Gastrocnemius medialis (tissue), 4 donors: ENCODE measurements around the gene HYAL1. TPM values are rescaled to one million over a fixed set of nuclear protein-coding genes. Genes with fewer than 3 reads are reported as not detected.

Experiments used
- ATAC-seq, 2 donors: fragments of 150-250 bp; one replicate each; pipeline ENCODE4 v1.9.1; 2016
- DNase-seq, 2 donors: peaks; one replicate each; pipeline ENCODE4 v3.0.0-alpha.2; 2019
- H3K27ac ChIP-seq, 4 donors: fragments of 200-600 bp; sonication (generic); 1 replicate in 1 of 4; 2 replicates in 3 of 4; pipeline ENCODE4 v1.5.1; 2016 to 2018; ENCODE audit warnings: mild to moderate bottlenecking in 2 of 4, moderate library complexity in 1 of 4
- H3K27me3 ChIP-seq, 3 donors: fragments of 200-600 bp; sonication (generic) in 2 of 3; 1 replicate in 1 of 3; 2 replicates in 2 of 3; pipeline versions ENCODE4 v1.5.1 to v1.6.0; 2016 to 2019; ENCODE audit warnings: mild to moderate bottlenecking in 1 of 3, moderate library complexity in 1 of 3
- H3K36me3 ChIP-seq, 2 donors: fragments of 200-600 bp; sonication (generic) in 1 of 2; one replicate each; pipeline ENCODE4 v1.5.1; 2017 to 2018
- H3K4me1 ChIP-seq, 2 donors: fragments of 200-600 bp; sonication (generic) in 1 of 2; one replicate each; pipeline ENCODE4 v1.5.1; 2016 to 2017; ENCODE audit warnings: mild to moderate bottlenecking in 2 of 2
- H3K4me3 ChIP-seq, 4 donors: fragments of 200-600 bp; sonication (generic) in 3 of 4; 1 replicate in 1 of 4; 2 replicates in 3 of 4; pipeline ENCODE4 v1.5.1; 2016 to 2019; ENCODE audit warnings: mild to moderate bottlenecking in 2 of 4
- H3K9me3 ChIP-seq, 3 donors: fragments of 200-600 bp; sonication (generic) in 2 of 3; 1 replicate in 1 of 3; 2 replicates in 2 of 3; pipeline ENCODE4 v1.5.1; 2016 to 2019
- POLR2A ChIP-seq, 2 donors: fragments of 450-650 bp; IDR thresholded peaks; one replicate each; pipeline ENCODE4 v1.6.1; 2017; ENCODE audit warnings: antibody characterized with exemption in 2 of 2, mild to moderate bottlenecking in 2 of 2, moderate library complexity in 2 of 2
- in situ Hi-C, 4 donors: fragments of 200-750 bp; cut with MboI; loops; one replicate each; pipeline versions ENCODE4 v1.15.0 to v1.8.0; 2017; ENCODE audit warnings: low sequenced_read_pairs in 4 of 4
- intact Hi-C: fragments of 100-400 bp; cut with DNase I; formaldehyde crosslinking; loops from one replicate; pipeline ENCODE4 v1.15.1; 2023; ENCODE audit warnings: low total_unique reads
- total RNA-seq, 4 donors: library from RNA; depleted of rRNA; stranded (reverse); fragments of >200 nt; gene quantifications; one replicate each; pipeline versions ENCODE4 v1.1.0 to v1.2.3, GENCODE V29; 2016
- TF ChIP-seq, protein P1 (sequence below), 5 experiments: fragments of 450-650 bp in 3 of 5; fragments of 200-600 bp in 2 of 5; sonication (generic) in 2 of 5; IDR thresholded peaks in 4 of 5; conservative IDR thresholded peaks in 1 of 5; 1 replicate in 4 of 5; 2 replicates in 1 of 5; pipeline ENCODE4 v1.5.1; 2016 to 2019; ENCODE audit warnings: antibody characterized with exemption in 5 of 5, mild to moderate bottlenecking in 3 of 5, moderate library complexity in 3 of 5

HYAL1 gene
- total RNA-seq, 4 donors from 2014 or later: 3.6 to 14.6 (median 9.1) TPM

DNA sequence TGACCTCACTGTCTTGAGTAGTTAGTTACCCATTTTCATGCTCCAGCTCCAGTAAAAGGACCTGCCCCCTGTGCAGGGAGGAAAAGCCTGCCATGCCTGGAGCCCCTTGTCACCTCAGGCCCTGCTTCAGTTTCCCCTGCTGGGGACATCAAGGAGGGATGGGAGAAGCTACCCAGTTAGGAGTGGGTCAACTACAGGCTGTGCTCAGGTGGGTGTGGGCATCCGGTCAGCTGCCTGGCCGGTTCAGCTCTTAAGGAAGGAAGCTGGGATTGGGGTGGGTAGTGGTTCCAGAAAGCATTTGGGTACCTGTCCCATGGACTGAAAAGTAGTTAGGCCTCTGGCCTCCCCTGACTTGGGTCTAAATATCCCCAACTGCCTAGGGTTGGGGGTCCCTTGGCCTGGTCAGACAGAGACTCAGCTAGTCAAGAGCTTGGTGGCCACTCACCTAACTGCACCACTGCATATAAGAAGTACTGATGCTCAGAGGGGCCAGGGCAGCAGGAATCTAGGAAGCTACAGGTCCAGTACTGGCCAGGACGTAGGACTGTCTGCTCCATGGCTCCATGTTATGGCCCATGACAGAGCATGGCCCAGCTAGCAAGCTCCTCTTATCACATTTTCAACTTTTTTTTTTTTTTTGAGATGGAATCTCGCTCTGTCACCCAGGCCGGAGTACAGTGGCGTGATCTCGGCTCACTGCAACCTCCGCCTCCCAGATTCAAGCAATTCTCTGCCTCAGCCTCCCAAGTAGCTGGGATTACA, 23.9 kb downstream of the HYAL1 start:
- Histone ChIP-seq H3K4me3 (peak overlapping the region in 2 of 4 donors; percentile 25 to 34), H3K27ac (peak overlapping the region; percentile 77 to 88 (median 82)), H3K36me3 (no peaks in the 10 kb centered on the region), H3K9me3 (no peaks in the 10 kb centered on the region), H3K27me3 (no peaks in the 10 kb centered on the region), H3K4me1 (peaks cover 15 to 22% of the 10 kb centered on the region in 2 donors)
- in situ Hi-C loops: loop anchor here in 1 of 4 donors (10.0 to 25.0 kb wide), 2 partner anchors 55 to 342 kb away; partner anchors contain the start of genes MON1A and RBM6
- ATAC-seq (peak; percentile 12 to 28), DNase-seq (no peak)
- TF ChIP-seq POLR2A (IDR thresholded peaks at IDR 0.05): no peak
- TF ChIP-seq, protein P1, sequence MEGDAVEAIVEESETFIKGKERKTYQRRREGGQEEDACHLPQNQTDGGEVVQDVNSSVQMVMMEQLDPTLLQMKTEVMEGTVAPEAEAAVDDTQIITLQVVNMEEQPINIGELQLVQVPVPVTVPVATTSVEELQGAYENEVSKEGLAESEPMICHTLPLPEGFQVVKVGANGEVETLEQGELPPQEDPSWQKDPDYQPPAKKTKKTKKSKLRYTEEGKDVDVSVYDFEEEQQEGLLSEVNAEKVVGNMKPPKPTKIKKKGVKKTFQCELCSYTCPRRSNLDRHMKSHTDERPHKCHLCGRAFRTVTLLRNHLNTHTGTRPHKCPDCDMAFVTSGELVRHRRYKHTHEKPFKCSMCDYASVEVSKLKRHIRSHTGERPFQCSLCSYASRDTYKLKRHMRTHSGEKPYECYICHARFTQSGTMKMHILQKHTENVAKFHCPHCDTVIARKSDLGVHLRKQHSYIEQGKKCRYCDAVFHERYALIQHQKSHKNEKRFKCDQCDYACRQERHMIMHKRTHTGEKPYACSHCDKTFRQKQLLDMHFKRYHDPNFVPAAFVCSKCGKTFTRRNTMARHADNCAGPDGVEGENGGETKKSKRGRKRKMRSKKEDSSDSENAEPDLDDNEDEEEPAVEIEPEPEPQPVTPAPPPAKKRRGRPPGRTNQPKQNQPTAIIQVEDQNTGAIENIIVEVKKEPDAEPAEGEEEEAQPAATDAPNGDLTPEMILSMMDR (IDR thresholded peaks at IDR 0.05 in 4 of 5, conservative IDR thresholded peaks at IDR 0.05 in 1 of 5): no peak
- intact Hi-C loops: no loop called here

DNA sequence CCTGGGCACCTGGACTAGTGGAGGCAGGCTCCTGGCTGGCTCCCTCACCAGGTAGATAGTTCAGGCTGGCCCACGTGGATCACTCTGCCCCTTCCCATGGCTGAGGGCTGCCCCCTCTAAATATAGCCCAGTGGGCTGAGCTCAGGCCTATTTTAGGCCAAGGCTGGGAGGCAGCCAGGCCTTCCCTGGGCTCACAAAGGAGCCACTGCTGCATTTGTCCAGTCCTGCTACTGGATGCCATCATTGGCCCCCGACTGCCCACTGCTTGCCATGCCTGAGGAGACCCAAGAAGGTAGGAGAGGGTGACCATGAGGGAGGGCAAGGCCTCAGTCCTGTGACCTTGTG, 24.5 kb downstream of the HYAL1 start, which contains the start of gene LSMEM2:
TSS of gene LSMEM2 (plus strand) at position 208 of the 345 bp plus-strand sequence. CDS start at position 235, 27 bp downstream.
- Histone ChIP-seq H3K27ac (peak within 1 kb of the TSS; percentile 77 to 88 (median 82)), H3K36me3 (no peaks in the 10 kb centered on the region), H3K9me3 (no peaks in the 10 kb centered on the region), H3K4me3 (peak within 1 kb of the TSS in 2 of 4 donors; percentile 25 to 34), H3K27me3 (no peaks in the 10 kb centered on the region), H3K4me1 (peaks cover 15 to 25% of the 10 kb centered on the region in 2 donors)
- TF ChIP-seq POLR2A (IDR thresholded peaks at IDR 0.05): no peak
- TF ChIP-seq, protein P1 (IDR thresholded peaks at IDR 0.05 in 4 of 5, conservative IDR thresholded peaks at IDR 0.05 in 1 of 5): no peak
- in situ Hi-C loops (loop anchor here in 1 of 4 donors (10.0 to 25.0 kb wide), 2 partner anchors 54 to 342 kb away; partner anchors contain the start of genes MON1A and RBM6), intact Hi-C loops (no loop called here)
- DNase-seq (peak; percentile 53 to 88), ATAC-seq (peak; percentile 92 to 93)

DNA sequence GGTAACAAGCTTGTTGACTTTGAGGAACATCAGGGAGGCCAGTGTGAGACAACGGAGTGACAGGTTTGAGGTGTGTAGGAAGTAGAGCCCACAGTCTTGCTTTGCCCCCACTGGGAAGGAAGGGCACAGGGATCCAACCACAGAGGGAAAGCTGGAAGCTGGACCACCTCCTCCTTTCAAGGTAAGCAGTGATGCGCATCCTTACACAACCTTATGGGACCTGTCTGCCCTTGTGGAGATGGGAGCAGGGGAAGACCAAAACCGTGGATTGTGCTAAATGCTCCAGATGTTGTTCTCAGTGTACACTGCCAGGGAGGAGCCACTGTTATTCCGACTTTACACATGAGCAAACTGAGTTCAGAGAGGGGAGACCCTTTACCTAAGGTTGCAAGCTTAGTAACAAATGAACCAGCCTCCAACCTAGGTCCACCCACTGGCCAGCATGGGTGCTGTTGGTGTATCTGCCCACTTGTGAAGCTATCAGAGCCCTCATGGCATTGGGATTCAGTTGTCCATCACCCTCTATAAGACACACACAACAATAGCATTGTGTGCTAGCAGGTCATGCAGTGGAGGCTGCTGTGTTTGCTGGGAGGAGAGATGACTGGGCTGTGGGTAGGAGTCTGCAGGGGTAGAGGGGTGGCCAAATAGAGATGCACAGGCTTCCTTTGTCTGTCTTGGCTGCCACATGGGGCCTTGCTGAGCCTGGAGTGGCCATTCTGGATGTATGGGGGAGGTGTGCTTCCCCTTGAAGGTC, 25.1 kb downstream of the HYAL1 start:
- intact Hi-C loops (no loop called here), in situ Hi-C loops (loop anchor here in 1 of 4 donors (10.0 to 25.0 kb wide), 2 partner anchors 54 to 341 kb away; partner anchors contain the start of genes MON1A and RBM6)
- TF ChIP-seq POLR2A (IDR thresholded peaks at IDR 0.05): no peak
- TF ChIP-seq, protein P1 (IDR thresholded peaks at IDR 0.05 in 4 of 5, conservative IDR thresholded peaks at IDR 0.05 in 1 of 5): no peak
- peak in 1 of 2 donors; percentile 23 for ATAC-seq
- DNase-seq: no peak
- peaks cover 16 to 31% of the 10 kb centered on the region in 2 donors for H3K4me1 ChIP-seq
- no peaks in the 10 kb centered on the region for H3K9me3 ChIP-seq
- no peak overlapping the region for H3K4me3 ChIP-seq
- no peaks in the 10 kb centered on the region for H3K36me3 ChIP-seq
- H3K27me3 ChIP-seq: no peaks in the 10 kb centered on the region
- peak overlapping the region; percentile 77 to 88 (median 82) for H3K27ac ChIP-seq

DNA sequence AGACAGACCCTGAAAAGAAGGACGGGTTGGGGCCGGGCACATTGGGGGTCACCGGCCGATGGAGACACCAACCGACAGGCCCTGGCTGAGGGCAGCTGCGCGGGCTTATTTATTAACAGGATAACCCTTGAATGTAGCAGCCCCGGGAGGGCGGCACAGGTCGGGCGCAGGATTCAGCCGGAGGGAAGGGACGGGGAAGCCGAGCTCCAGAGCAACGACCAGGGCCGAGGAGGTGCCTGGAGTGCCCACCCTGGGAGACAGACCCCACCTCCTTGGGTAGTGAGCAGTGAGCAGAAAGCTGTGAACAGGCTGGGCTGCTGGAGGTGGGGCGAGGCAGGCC, 26.6 kb downstream of the HYAL1 start:
- intact Hi-C loops (no loop called here), in situ Hi-C loops (loop anchor here in 1 of 4 donors (10.0 to 25.0 kb wide), 2 partner anchors 52 to 339 kb away; partner anchors contain the start of genes MON1A and RBM6)
- Histone ChIP-seq H3K36me3 (no peaks in the 10 kb centered on the region), H3K9me3 (no peaks in the 10 kb centered on the region), H3K27ac (no peak overlapping the region), H3K4me3 (no peak overlapping the region), H3K4me1 (peaks cover 20 to 35% of the 10 kb centered on the region in 2 donors), H3K27me3 (no peaks in the 10 kb centered on the region)
- TF ChIP-seq POLR2A (IDR thresholded peaks at IDR 0.05): no peak
- TF ChIP-seq, protein P1 (IDR thresholded peaks at IDR 0.05 in 4 of 5, conservative IDR thresholded peaks at IDR 0.05 in 1 of 5): no peak
- no peak for DNase-seq
- no peak for ATAC-seq
